ENCODE data around the gene NSD1. TPM values are rescaled to one million over a fixed set of nuclear protein-coding genes. Genes with fewer than 3 reads are reported as not detected.

The NSD1 gene
- total and polyA plus RNA-seq, 9 of the 15 experiments (the other 6 are each of a cell fraction or from before 2014, with no cell fraction given) = 3.8 to 51.0 (median 24.7) TPM

GRCh38 chr5:177309351-177310191 is 176.0 kb downstream of the NSD1 start (continued):
- no peak for TF ChIP-seq TSHZ1 (CRISPR knock-in tag; IDR thresholded peaks at IDR 0.05)
- no peak for TF ChIP-seq CXXC5 (CRISPR knock-in tag; IDR thresholded peaks at IDR 0.05)
- no peak for TF ChIP-seq TAF7 (tag; IDR thresholded peaks at IDR 0.05)
- no peak for TF ChIP-seq ZMIZ1 (IDR thresholded peaks at IDR 0.05; ENCODE audit: low read depth in 2 of 2, low read length in 2 of 2)
- no peak for TF ChIP-seq XRCC4 (IDR thresholded peaks at IDR 0.05; ENCODE audit: extremely low read depth, insufficient read depth, insufficient read length)
- TF ChIP-seq ZNF24 (IDR thresholded peaks at IDR 0.05) = no peak
- no peak for TF ChIP-seq RAD51 (IDR thresholded peaks at IDR 0.05; ENCODE audit: borderline replicate concordance, low read depth)
- peak; percentile 91 for TF ChIP-seq TFAP4 (CRISPR knock-in tag; IDR thresholded peaks at IDR 0.05; ENCODE audit: borderline replicate concordance)
- no peak for TF ChIP-seq SIRT6 (IDR thresholded peaks at IDR 0.05; ENCODE audit: low read depth, low read length)
- no peak for TF ChIP-seq ARHGAP35 (IDR thresholded peaks at IDR 0.05; ENCODE audit: partially characterized antibody)
- no peak; the same call in 1 of the 2 replicates for TF ChIP-seq TCF3 (CRISPR knock-in tag; IDR thresholded peaks at IDR 0.05)
- TF ChIP-seq HMBOX1 (IDR thresholded peaks at IDR 0.05) = no peak
- peak; percentile 17 for TF ChIP-seq DACH1 (IDR thresholded peaks at IDR 0.05; ENCODE audit: partially characterized antibody)
- TF ChIP-seq ZNF124 (CRISPR knock-in tag; IDR thresholded peaks at IDR 0.05) = no peak
- TF ChIP-seq HCFC1 (IDR thresholded peaks at IDR 0.05; ENCODE audit: low read depth, low read length) = no peak
- TF ChIP-seq MED1 (CRISPR knock-in tag; IDR thresholded peaks at IDR 0.05; ENCODE audit: borderline replicate concordance) = no peak
- TF ChIP-seq YBX1 (IDR thresholded peaks at IDR 0.05) = no peak
- TF ChIP-seq MCM7 (IDR thresholded peaks at IDR 0.05) = no peak
- TF ChIP-seq ILK (tag; IDR thresholded peaks at IDR 0.05; ENCODE audit: borderline replicate concordance, low read depth) = no peak
- peak; percentile 71; the same call in 1 of the 2 replicates for TF ChIP-seq ZNF263 (CRISPR knock-in tag; IDR thresholded peaks at IDR 0.05; ENCODE audit: borderline replicate concordance)

Measured in K562 (cell line).